Mesendoderm (in vitro differentiated cells): Measurements from ENCODE around the gene UBASH3A.

Experiments
- DNase-seq: peaks from one replicate; pipeline ENCODE4 v3.0.0; 2013
- H2AK5ac ChIP-seq: 2 replicates; pipeline ENCODE4 v1.6.1; 2013; ENCODE audit warnings: low read length, inconsistent platforms
- H2BK120ac ChIP-seq: 2 replicates; pipeline ENCODE4 v1.6.1; 2013; ENCODE audit warnings: low read depth, mild to moderate bottlenecking, low read length, moderate library complexity, mixed read lengths
- H2BK15ac ChIP-seq: replicated peaks from 2 replicates; pipeline ENCODE4 v1.6.1; 2013; ENCODE audit warnings: low read depth, mild to moderate bottlenecking, moderate library complexity
- H2BK5ac ChIP-seq: 2 replicates; pipeline ENCODE4 v1.6.1; 2013; ENCODE audit warnings: low read length, inconsistent platforms
- H3K18ac ChIP-seq: 2 replicates; pipeline ENCODE4 v1.6.1; 2013; ENCODE audit warnings: mild to moderate bottlenecking, low read length, mixed read lengths
- H3K23ac ChIP-seq: one replicate; pipeline ENCODE4 v1.6.1; 2013; ENCODE audit warnings: low read length
- H3K27ac ChIP-seq: 2 replicates; pipeline ENCODE4 v1.5.1; 2013; ENCODE audit warnings: low read depth, mild to moderate bottlenecking, inconsistent platforms, low read length, moderate library complexity
- H3K27me3 ChIP-seq: 2 replicates; pipeline ENCODE4 v1.6.1; 2013; ENCODE audit warnings: low read length, control low read depth, mild to moderate bottlenecking, inconsistent platforms; ENCODE audit not compliant: insufficient read depth, poor library complexity
- H3K36me3 ChIP-seq: 2 replicates; pipeline ENCODE4 v1.6.1; 2013; ENCODE audit warnings: low read length, inconsistent platforms; ENCODE audit not compliant: control insufficient read depth, insufficient read depth
- H3K4ac ChIP-seq: one replicate; pipeline ENCODE4 v1.6.1; 2013; ENCODE audit warnings: low read depth, mild to moderate bottlenecking, low read length, moderate library complexity
- H3K4me1 ChIP-seq: 2 replicates; pipeline ENCODE4 v1.6.1; 2013; ENCODE audit warnings: low read depth, low read length, inconsistent platforms; ENCODE audit not compliant: control insufficient read depth
- H3K4me2 ChIP-seq: 2 replicates; pipeline ENCODE4 v1.6.1; 2013; ENCODE audit warnings: low read length
- H3K4me3 ChIP-seq: 2 replicates; pipeline ENCODE4 v1.5.1; 2013; ENCODE audit warnings: mild to moderate bottlenecking, low read length
- H3K56ac ChIP-seq: one replicate; pipeline ENCODE4 v1.6.1; 2013; ENCODE audit warnings: low read length
- H3K79me1 ChIP-seq: 2 replicates; pipeline ENCODE4 v1.6.1; 2013; ENCODE audit warnings: low read length, inconsistent platforms
- H3K79me2 ChIP-seq: 2 replicates; pipeline ENCODE4 v1.6.1; 2013; ENCODE audit warnings: mild to moderate bottlenecking, low read length; ENCODE audit not compliant: control insufficient read depth, insufficient read depth
- H3K9ac ChIP-seq: 2 replicates; pipeline ENCODE4 v1.6.1; 2013; ENCODE audit warnings: low read length, inconsistent platforms
- H4K5ac ChIP-seq: one replicate; pipeline ENCODE4 v1.6.1; 2013; ENCODE audit warnings: low read length
- H4K8ac ChIP-seq: one replicate; pipeline ENCODE4 v1.6.1; 2013; ENCODE audit warnings: low read depth, mild to moderate bottlenecking, control low read depth, low read length, moderate library complexity
- WGBS: extraction: QIAGEN DNeasy Blood & Tissue Kit; methylation state at CpG from one replicate; pipeline ENCODE4 v1.1.7; 2013; ENCODE audit warnings: low lambda C conversion rate, missing lambda C conversion rate; ENCODE audit not compliant: insufficient coverage; ENCODE audit errors: extremely low coverage; 5-methylcytosine and 5-hydroxymethylcytosine counted together

Gene UBASH3A

GRCh38 chr21:42414553-42414927, 10.8 kb downstream of the UBASH3A start:
- Histone ChIP-seq H2BK15ac (no peak overlapping the region), H3K9ac (no peak overlapping the region), H3K79me1 (no peaks in the 10 kb centered on the region), H2AK5ac (no peak overlapping the region), H3K27ac (no peak overlapping the region), H3K36me3 (no peaks in the 10 kb centered on the region), H2BK5ac (no peak overlapping the region), H3K23ac (no peak overlapping the region), H3K4me1 (no peaks in the 10 kb centered on the region), H2BK120ac (no peak overlapping the region), H3K4me3 (no peak overlapping the region), H3K27me3 (no peaks in the 10 kb centered on the region), H3K4me2 (no peak overlapping the region), H4K8ac (no peak overlapping the region), H3K79me2 (no peaks in the 10 kb centered on the region), H3K56ac (no peak overlapping the region), H3K18ac (no peak overlapping the region), H3K4ac (no peak overlapping the region), H4K5ac (no peak overlapping the region)
- no CpG with 5 or more reads among the region's 8 CpGs for WGBS
- no peak for DNase-seq

DNA sequence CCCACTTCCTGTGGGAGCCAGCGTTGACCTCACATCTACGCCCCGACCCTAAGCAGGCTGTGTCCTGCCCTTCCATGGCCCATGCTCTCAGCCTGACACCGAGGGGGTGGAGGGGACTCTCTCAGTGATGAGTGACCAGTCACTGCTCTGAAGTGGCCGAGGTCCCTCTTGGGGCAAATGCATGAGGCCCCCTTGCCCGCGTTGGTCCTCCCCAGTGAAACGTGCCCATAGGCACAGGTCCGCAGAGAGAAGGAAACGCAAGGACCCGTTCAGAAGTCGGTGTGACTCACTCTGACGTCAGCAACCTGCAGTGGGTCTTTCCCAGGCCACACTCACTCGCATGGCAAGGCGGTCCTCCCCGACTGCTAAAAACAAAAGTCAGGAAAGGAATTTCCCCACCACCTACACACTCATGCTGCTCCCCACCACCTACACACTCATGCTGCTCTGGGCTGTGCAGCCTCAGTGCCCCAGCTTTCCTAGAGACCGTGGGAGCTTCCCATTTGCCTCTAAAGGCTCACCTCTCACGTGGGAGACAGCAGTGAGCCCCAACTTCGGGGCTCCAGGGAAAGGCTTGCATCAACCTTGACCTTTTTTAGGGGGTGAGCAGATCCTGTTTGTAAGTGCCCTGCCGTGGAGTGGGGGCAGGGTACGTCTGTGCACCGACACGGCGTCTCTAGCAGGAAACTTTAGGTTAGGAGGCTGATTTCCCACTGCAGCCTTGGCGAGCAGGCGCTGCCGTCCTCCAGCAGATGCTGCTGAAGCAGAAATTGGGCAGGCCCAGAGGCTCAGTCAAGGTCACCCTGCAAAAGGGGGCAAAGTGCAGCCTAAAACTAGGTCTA, 11.4 kb downstream of the UBASH3A start:
- H4K8ac ChIP-seq: no peak overlapping the region
- H2BK120ac ChIP-seq: no peak overlapping the region
- no peak overlapping the region for H2BK15ac ChIP-seq
- no peak overlapping the region for H2AK5ac ChIP-seq
- no peak overlapping the region for H3K56ac ChIP-seq
- no peak overlapping the region for H3K4ac ChIP-seq
- no peaks in the 10 kb centered on the region for H3K27me3 ChIP-seq
- no peaks in the 10 kb centered on the region for H3K79me2 ChIP-seq
- no peak overlapping the region for H3K18ac ChIP-seq
- H3K4me1 ChIP-seq: no peaks in the 10 kb centered on the region
- H3K4me2 ChIP-seq: no peak overlapping the region
- H3K23ac ChIP-seq: no peak overlapping the region
- H3K79me1 ChIP-seq: no peaks in the 10 kb centered on the region
- H3K9ac ChIP-seq: no peak overlapping the region
- no peak overlapping the region for H4K5ac ChIP-seq
- no peak overlapping the region for H3K27ac ChIP-seq
- H3K4me3 ChIP-seq: no peak overlapping the region
- no CpG with 5 or more reads among the region's 27 CpGs for WGBS
- peak; percentile 21 for DNase-seq
- H2BK5ac ChIP-seq: no peak overlapping the region
- H3K36me3 ChIP-seq: no peaks in the 10 kb centered on the region

- Histone ChIP-seq H3K27me3 (no peaks in the 10 kb centered on the region), H3K18ac (no peak overlapping the region), H2BK120ac (no peak overlapping the region), H3K4me1 (no peaks in the 10 kb centered on the region), H3K79me1 (no peaks in the 10 kb centered on the region), H3K36me3 (no peaks in the 10 kb centered on the region), H2BK15ac (no peak overlapping the region), H3K4ac (no peak overlapping the region), H2AK5ac (no peak overlapping the region), H3K27ac (no peak overlapping the region), H3K23ac (no peak overlapping the region), H3K9ac (no peak overlapping the region), H3K4me2 (no peak overlapping the region), H3K79me2 (no peaks in the 10 kb centered on the region), H3K4me3 (no peak overlapping the region), H4K8ac (no peak overlapping the region), H3K56ac (no peak overlapping the region), H4K5ac (no peak overlapping the region), H2BK5ac (no peak overlapping the region)
- no CpG with 5 or more reads among the region's 6 CpGs for WGBS
- no peak for DNase-seq
These were observed 13.8 kb downstream of the UBASH3A start for GRCh38 chr21:42417533-42417932.

DNA sequence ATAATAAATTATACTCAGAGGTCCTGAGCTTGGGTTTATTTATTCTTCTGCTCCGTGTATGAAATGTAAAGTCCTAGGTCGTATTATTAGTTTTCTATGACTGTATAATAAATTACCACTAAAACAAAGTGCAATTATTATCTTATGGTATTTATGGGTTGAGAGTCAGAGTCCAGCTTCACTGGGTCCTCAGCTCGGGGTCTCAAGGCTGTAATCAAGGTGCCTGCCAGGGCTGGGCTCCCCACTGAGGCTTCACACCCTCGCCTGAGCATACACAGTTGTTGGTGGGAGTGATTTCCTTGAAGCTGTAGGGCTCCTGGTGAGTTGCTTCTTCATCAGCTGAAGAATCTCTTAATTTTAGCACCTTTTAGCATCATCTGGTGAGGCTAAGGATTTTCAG, 15.2 kb downstream of the UBASH3A start:
- no peak overlapping the region for H3K56ac ChIP-seq
- H3K23ac ChIP-seq: no peak overlapping the region
- no peaks in the 10 kb centered on the region for H3K27me3 ChIP-seq
- no peak overlapping the region for H2BK15ac ChIP-seq
- no peaks in the 10 kb centered on the region for H3K79me1 ChIP-seq
- DNase-seq: no peak
- H2AK5ac ChIP-seq: no peak overlapping the region
- H3K4ac ChIP-seq: no peak overlapping the region
- no peak overlapping the region for H3K4me2 ChIP-seq
- H3K4me1 ChIP-seq: no peaks in the 10 kb centered on the region
- no peak overlapping the region for H3K18ac ChIP-seq
- H4K8ac ChIP-seq: no peak overlapping the region
- H3K79me2 ChIP-seq: no peaks in the 10 kb centered on the region
- no peak overlapping the region for H3K9ac ChIP-seq
- H3K36me3 ChIP-seq: no peaks in the 10 kb centered on the region
- H3K4me3 ChIP-seq: no peak overlapping the region
- H4K5ac ChIP-seq: no peak overlapping the region
- no CpG with 5 or more reads among the region's 4 CpGs for WGBS
- no peak overlapping the region for H2BK120ac ChIP-seq
- no peak overlapping the region for H2BK5ac ChIP-seq
- H3K27ac ChIP-seq: no peak overlapping the region

- no peak overlapping the region for H4K5ac ChIP-seq
- no peaks in the 10 kb centered on the region for H3K36me3 ChIP-seq
- H3K4ac ChIP-seq: no peak overlapping the region
- no peak overlapping the region for H2BK120ac ChIP-seq
- no CpG with 5 or more reads among the region's 6 CpGs for WGBS
- H3K56ac ChIP-seq: no peak overlapping the region
- H3K79me2 ChIP-seq: no peaks in the 10 kb centered on the region
- no peaks in the 10 kb centered on the region for H3K4me1 ChIP-seq
- H2AK5ac ChIP-seq: no peak overlapping the region
- DNase-seq: no peak
- no peak overlapping the region for H2BK15ac ChIP-seq
- H3K27me3 ChIP-seq: no peaks in the 10 kb centered on the region
- H3K9ac ChIP-seq: no peak overlapping the region
- no peak overlapping the region for H3K23ac ChIP-seq
- H3K4me3 ChIP-seq: no peak overlapping the region
- H2BK5ac ChIP-seq: no peak overlapping the region
- no peaks in the 10 kb centered on the region for H3K79me1 ChIP-seq
- H3K27ac ChIP-seq: no peak overlapping the region
- H4K8ac ChIP-seq: no peak overlapping the region
- no peak overlapping the region for H3K18ac ChIP-seq
- H3K4me2 ChIP-seq: no peak overlapping the region
These were observed 16.1 kb downstream of the UBASH3A start for GRCh38 chr21:42419845-42420244.
